ENCODE measurements around the gene FILIP1L. TPM values are rescaled to one million over a fixed set of nuclear protein-coding genes. Genes with fewer than 3 reads are reported as not detected.

The FILIP1L gene
- polyA plus RNA-seq, 1 donor (not counting 4 experiments of a cell fraction or from before 2014, with no cell fraction given): 14.7 TPM

GRCh38 chr3:99881121-99881524 is 233.2 kb downstream of the FILIP1L start:
- dilution Hi-C loops (cut with MboI; ENCODE audit: extremely low pct_ligation_motif_present, low sequenced_read_pairs): no loop called here
- Histone ChIP-seq H3K79me2 (ENCODE audit: control insufficient read depth, insufficient read depth, low read length) (peaks cover 2% of the 10 kb centered on the region), H3K36me3 (ENCODE audit: control insufficient read depth in 2 of 2, extremely low read depth in 1 of 2, insufficient read depth in 2 of 2, low read length in 2 of 2) (no peaks in the 10 kb centered on the region), H3K27me3 (ENCODE audit: control insufficient read depth, extremely low read depth, insufficient read depth, low read length) (no peaks in the 10 kb centered on the region), H3K9me3 (ENCODE audit: control insufficient read depth, low read depth, low read length) (no peaks in the 10 kb centered on the region), H2AFZ (ENCODE audit: control insufficient read depth, low read length) (no peak overlapping the region), H3K9ac (ENCODE audit: control insufficient read depth, extremely low read depth, insufficient read depth, low read length) (no peak overlapping the region), H3K4me2 (ENCODE audit: control insufficient read depth, extremely low read depth, insufficient read depth, low read depth, low read length) (no peak overlapping the region), H3K4me3 (ENCODE audit: control insufficient read depth in 2 of 3, extremely low read depth in 1 of 3, insufficient read depth in 2 of 3, low read depth in 1 of 3, low read length in 3 of 3) (no peak overlapping the region), H3K9me1 (ENCODE audit: control insufficient read depth, extremely low read depth, insufficient read depth, low read length) (no peaks in the 10 kb centered on the region), H3K27ac (ENCODE audit: control insufficient read depth, insufficient read depth, low read length) (no peak overlapping the region), H4K20me1 (ENCODE audit: control insufficient read depth, extremely low read depth, insufficient read depth, low read length) (no peaks in the 10 kb centered on the region), H3K4me1 (ENCODE audit: control insufficient read depth, extremely low read depth, insufficient read depth, low read length) (peaks cover 18% of the 10 kb centered on the region)
- TF ChIP-seq CTCF (optimal IDR thresholded peaks at IDR 0.05 in 1 of 3, IDR thresholded peaks at IDR 0.05 in 1 of 3, conservative IDR thresholded peaks at IDR 0.05 in 1 of 3; ENCODE audit: extremely low read depth in 1 of 3, insufficient read depth in 2 of 3, low read length in 3 of 3): no peak
- TF ChIP-seq EZH2 (IDR thresholded peaks at IDR 0.05; ENCODE audit: low read length): no peak
- FAIRE-seq (no peak), DNase-seq (ENCODE audit: low read depth, low spot score) (no peak)

GRCh38 chr3:99879275-99879674 is 235.0 kb downstream of the FILIP1L start:
- dilution Hi-C loops (cut with MboI; ENCODE audit: extremely low pct_ligation_motif_present, low sequenced_read_pairs): no loop called here
- Histone ChIP-seq H3K4me2 (ENCODE audit: control insufficient read depth, extremely low read depth, insufficient read depth, low read depth, low read length) (no peak overlapping the region), H3K9me1 (ENCODE audit: control insufficient read depth, extremely low read depth, insufficient read depth, low read length) (no peaks in the 10 kb centered on the region), H2AFZ (ENCODE audit: control insufficient read depth, low read length) (no peak overlapping the region), H3K4me3 (ENCODE audit: control insufficient read depth in 2 of 3, extremely low read depth in 1 of 3, insufficient read depth in 2 of 3, low read depth in 1 of 3, low read length in 3 of 3) (no peak overlapping the region), H4K20me1 (ENCODE audit: control insufficient read depth, extremely low read depth, insufficient read depth, low read length) (no peaks in the 10 kb centered on the region), H3K4me1 (ENCODE audit: control insufficient read depth, extremely low read depth, insufficient read depth, low read length) (peaks cover 12% of the 10 kb centered on the region), H3K27me3 (ENCODE audit: control insufficient read depth, extremely low read depth, insufficient read depth, low read length) (no peaks in the 10 kb centered on the region), H3K9ac (ENCODE audit: control insufficient read depth, extremely low read depth, insufficient read depth, low read length) (no peak overlapping the region), H3K36me3 (ENCODE audit: control insufficient read depth in 2 of 2, extremely low read depth in 1 of 2, insufficient read depth in 2 of 2, low read length in 2 of 2) (no peaks in the 10 kb centered on the region), H3K27ac (ENCODE audit: control insufficient read depth, insufficient read depth, low read length) (no peak overlapping the region), H3K9me3 (ENCODE audit: control insufficient read depth, low read depth, low read length) (no peaks in the 10 kb centered on the region), H3K79me2 (ENCODE audit: control insufficient read depth, insufficient read depth, low read length) (peaks cover 13% of the 10 kb centered on the region)
- DNase-seq (ENCODE audit: low read depth, low spot score) (no peak), FAIRE-seq (no peak)
- no peak for TF ChIP-seq CTCF (optimal IDR thresholded peaks at IDR 0.05 in 1 of 3, IDR thresholded peaks at IDR 0.05 in 1 of 3, conservative IDR thresholded peaks at IDR 0.05 in 1 of 3; ENCODE audit: extremely low read depth in 1 of 3, insufficient read depth in 2 of 3, low read length in 3 of 3)
- no peak for TF ChIP-seq EZH2 (IDR thresholded peaks at IDR 0.05; ENCODE audit: low read length)

Data from keratinocyte (primary cell).